ENCODE results near the gene PRKAA1.
"Not testable (repeated sequence)": the region's sequence is repeated elsewhere in the genome, so short reads cannot be mapped to it uniquely, and the experiment has no call there.

PRKAA1 gene

DNA sequence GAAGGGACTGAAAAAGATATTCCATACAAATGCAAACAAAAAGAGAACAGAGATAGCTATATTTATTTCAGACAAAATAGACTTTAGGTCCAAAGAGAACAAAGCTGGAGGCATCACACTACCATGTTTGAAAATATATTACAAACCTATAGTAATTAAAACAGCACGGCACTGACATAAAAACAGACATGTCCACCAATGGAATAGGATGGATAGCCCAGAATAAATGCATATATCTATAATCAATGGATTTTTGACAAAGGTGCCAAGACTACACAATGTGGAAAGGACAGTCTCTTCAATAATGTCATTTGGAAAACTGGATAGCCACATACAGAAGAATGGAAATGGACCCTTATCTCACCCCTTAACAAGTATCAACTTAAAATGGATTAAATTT lies 10.2 kb downstream of the PRKAA1 start:
- TF ChIP-seq POLR2A (IDR thresholded peaks at IDR 0.05; ENCODE audit: low read depth, low read length) (no peak), POLR2AphosphoS5 (IDR thresholded peaks at IDR 0.05; ENCODE audit: low read depth, low read length) (no peak), TAF1 (IDR thresholded peaks at IDR 0.05; ENCODE audit: borderline replicate concordance, low read depth, low read length) (no peak)
- DNase-seq (ENCODE audit: insufficient read length) (no peak), FAIRE-seq (no peak)

DNA sequence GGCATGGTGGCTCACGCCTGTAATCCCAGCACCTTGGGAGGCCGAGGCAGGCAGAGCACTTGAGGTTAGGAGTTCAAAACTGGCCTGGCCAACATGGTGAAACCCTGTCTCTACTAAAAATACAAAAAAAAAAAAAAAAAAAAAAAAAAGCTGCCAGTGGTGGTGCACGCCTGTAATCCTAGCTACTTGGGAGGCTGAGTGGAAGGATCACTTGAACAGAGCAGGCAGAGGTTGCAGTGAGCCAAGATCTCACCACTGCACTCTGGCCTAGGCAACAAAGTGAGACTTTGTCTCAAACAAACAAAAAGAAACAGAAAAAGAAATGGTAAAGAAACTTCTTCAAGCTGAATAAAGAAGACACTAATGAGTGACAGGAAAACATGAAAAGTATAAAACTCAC lies 11.5 kb downstream of the PRKAA1 start:
- DNase-seq (ENCODE audit: insufficient read length); FAIRE-seq: not testable (repeated sequence)

DNA sequence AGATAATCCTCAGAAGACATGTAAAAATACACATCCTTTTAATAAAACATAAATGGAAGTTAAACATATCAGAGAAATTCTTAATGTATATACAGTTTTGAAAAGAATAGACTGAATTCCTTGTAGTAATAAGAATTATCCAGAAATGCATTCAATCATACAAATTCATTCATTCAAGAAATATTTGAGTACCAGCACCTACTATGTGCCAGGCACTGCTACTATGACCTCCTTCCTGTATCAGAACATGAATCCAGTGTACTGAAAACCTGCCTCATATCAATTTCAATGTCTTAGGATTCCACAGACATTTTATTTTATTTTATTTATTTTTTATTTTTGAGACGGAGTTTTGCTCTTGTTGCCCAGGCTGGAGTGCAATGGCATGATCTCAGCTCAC lies 13.3 kb downstream of the PRKAA1 start:
- TF ChIP-seq POLR2AphosphoS5 (IDR thresholded peaks at IDR 0.05; ENCODE audit: low read depth, low read length) (no peak), POLR2A (IDR thresholded peaks at IDR 0.05; ENCODE audit: low read depth, low read length) (no peak), TAF1 (IDR thresholded peaks at IDR 0.05; ENCODE audit: borderline replicate concordance, low read depth, low read length) (no peak)
- FAIRE-seq (no peak), DNase-seq (ENCODE audit: insufficient read length) (no peak)

DNA sequence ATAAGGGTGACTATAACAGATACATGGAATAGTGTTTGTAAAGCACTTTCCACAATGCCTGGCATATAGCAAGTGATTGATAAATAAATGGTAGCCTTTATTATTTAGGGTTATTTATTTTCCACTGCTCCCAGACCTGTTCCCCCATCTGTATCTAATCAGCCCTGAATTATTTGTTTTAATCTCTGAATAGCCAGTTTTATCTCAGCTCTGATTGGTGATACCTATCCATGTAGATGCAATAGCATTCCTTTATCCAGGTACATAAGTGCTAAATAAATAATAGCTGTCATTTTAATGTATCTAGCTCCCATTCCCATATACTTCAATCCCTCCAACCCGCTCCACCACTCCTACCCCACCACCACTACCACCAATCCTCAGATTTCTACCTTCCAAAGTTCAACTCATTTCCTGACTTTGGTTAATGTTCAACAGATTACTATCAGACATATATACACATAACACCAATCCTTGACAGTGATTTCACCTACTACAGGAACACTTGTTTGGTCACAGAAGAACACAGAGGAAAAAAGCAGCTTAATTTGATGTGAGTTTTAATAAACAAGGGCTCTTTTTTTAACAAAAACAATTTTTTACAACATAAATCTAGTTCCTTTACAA lies 14.0 kb downstream of the PRKAA1 start:
- FAIRE-seq = no peak
- DNase-seq (ENCODE audit: insufficient read length) = no peak
- no peak for TF ChIP-seq POLR2AphosphoS5 (IDR thresholded peaks at IDR 0.05; ENCODE audit: low read depth, low read length)
- no peak for TF ChIP-seq TAF1 (IDR thresholded peaks at IDR 0.05; ENCODE audit: borderline replicate concordance, low read depth, low read length)
- no peak for TF ChIP-seq POLR2A (IDR thresholded peaks at IDR 0.05; ENCODE audit: low read depth, low read length)

DNA sequence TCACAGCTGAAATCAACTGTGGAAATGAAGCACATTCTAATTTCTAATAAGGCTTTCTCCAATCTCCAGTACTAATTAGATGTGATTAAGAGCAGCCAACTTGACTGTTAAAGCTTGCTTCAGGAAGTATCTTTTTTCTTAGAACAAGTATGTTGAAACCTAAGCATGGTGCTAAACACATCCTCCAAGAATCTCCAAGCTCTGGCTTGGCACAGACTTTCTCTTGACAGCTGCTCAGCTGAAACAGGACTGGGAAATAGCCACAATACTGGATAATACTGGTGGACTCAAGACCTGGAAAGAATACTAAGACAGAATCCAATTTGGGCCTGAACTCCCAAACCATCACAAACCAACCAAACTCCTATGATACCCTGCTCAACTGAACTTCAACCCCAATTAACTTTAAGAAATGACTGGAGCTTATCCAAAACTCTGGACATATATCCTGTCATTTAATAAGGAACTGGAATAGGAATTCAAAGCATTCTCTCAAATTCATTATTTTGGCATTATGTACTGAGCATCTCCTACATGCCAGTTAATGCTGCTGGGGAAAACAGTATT lies 16.2 kb downstream of the PRKAA1 start:
- no peak for TF ChIP-seq POLR2AphosphoS5 (IDR thresholded peaks at IDR 0.05; ENCODE audit: low read depth, low read length)
- TF ChIP-seq POLR2A (IDR thresholded peaks at IDR 0.05; ENCODE audit: low read depth, low read length) = no peak
- no peak for TF ChIP-seq TAF1 (IDR thresholded peaks at IDR 0.05; ENCODE audit: borderline replicate concordance, low read depth, low read length)
- FAIRE-seq = no peak

DNA sequence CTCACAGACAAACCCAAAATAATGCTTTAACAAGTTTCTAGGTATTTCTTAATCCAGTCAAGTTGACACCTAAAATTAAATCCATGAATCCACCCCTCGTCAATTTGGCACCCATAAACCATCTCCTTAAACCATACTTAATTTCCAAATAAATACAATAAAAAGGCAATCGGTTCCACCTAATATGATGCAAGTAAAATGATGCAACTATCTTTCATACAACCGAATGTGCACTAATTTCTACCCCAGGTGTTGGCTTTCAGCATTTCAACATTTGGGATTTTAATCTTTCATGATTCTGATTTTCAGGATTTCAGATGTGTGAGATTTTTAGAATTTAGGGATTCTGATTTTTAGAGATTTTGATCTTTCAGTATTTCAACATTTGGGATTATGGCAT lies 17.3 kb downstream of the PRKAA1 start:
- FAIRE-seq = no peak
- TF ChIP-seq TAF1 (IDR thresholded peaks at IDR 0.05; ENCODE audit: borderline replicate concordance, low read depth, low read length) = no peak
- no peak for TF ChIP-seq POLR2A (IDR thresholded peaks at IDR 0.05; ENCODE audit: low read depth, low read length)
- TF ChIP-seq POLR2AphosphoS5 (IDR thresholded peaks at IDR 0.05; ENCODE audit: low read depth, low read length) = no peak
- no peak for DNase-seq (ENCODE audit: insufficient read length)

More for the DNA sequence above, 16.2 kb downstream of the PRKAA1 start:
- DNase-seq (ENCODE audit: insufficient read length) = no peak

DNA sequence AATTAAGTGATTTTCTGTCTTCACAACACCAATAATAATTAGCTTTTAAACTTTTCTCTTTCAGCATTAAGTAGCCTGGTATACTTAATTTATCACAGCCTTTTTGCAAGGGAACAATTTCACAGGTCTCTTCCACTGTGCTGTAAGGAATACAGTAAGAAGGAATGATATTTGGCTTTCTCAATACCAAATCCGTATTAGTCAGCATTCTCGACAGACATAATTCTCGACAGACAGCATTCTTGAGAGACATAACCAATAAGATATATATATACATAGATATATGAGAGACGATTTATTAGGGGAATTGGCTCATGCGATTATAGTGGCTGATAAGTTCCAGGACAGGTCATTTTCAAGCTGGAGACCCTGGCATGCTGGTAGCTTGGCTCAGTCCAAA lies 18.0 kb downstream of the PRKAA1 start:
- FAIRE-seq = no peak
- no peak for TF ChIP-seq POLR2AphosphoS5 (IDR thresholded peaks at IDR 0.05; ENCODE audit: low read depth, low read length)
- DNase-seq (ENCODE audit: insufficient read length) = no peak

DNA sequence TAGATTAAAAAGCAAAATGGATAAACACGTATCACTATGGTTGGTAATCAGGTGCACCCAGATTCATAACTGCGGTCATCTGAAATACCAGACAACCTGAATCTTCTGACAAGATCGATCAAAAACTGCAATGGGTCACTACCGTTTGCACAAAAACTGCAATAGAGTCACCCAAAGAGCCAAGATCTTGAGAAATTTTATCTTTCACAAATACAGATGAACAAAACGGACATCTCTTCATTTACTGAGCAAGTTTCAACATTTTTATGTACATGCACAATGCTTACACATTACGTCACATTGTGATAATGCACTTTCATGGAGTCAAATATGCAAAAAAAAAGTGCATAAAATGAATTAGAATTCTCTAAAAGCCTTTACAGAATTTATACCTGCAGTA lies 18.6 kb downstream of the PRKAA1 start:
- no peak for DNase-seq (ENCODE audit: insufficient read length)
- no peak for TF ChIP-seq TAF1 (IDR thresholded peaks at IDR 0.05; ENCODE audit: borderline replicate concordance, low read depth, low read length)
- TF ChIP-seq POLR2AphosphoS5 (IDR thresholded peaks at IDR 0.05; ENCODE audit: low read depth, low read length) = no peak
- TF ChIP-seq POLR2A (IDR thresholded peaks at IDR 0.05; ENCODE audit: low read depth, low read length) = no peak
- no peak for FAIRE-seq

DNA sequence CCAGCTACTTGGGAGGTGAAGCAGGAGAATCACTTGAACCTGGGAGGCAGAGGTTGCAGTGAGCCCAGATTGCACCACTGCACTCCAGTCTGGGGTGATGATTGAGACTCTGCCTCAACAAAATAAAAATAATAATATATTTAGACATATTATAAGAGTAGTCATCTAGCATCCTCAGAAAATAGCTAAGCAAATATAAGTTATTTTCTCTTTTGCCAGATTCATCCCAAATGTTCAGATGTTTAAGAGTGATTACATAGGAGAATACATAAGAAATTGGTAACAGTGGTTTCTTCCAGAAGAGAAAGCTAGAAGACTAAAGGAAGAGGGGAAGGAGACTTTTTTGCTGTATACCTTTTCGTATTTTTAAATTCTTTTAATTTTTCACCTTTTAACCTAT lies 20.0 kb downstream of the PRKAA1 start:
- FAIRE-seq = no peak
- DNase-seq (ENCODE audit: insufficient read length) = no peak
- TF ChIP-seq POLR2AphosphoS5 (IDR thresholded peaks at IDR 0.05; ENCODE audit: low read depth, low read length) (no peak), POLR2A (IDR thresholded peaks at IDR 0.05; ENCODE audit: low read depth, low read length) (no peak), TAF1 (IDR thresholded peaks at IDR 0.05; ENCODE audit: borderline replicate concordance, low read depth, low read length) (no peak)

DNA sequence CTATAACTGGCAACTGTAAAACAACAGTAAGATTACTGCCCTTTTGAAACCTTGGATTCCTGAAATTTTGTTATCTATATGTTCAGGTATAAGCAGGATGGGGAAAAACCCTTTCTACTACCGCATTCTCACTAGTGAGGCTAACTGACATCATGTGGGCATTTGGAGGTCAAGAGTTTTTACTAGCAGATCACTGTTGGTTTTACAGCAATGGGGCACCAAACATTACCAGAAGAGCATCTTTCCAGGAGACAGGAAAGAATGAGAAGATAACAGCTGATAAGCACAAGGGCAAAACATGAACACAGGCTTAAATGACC lies 21.6 kb downstream of the PRKAA1 start:
- TF ChIP-seq POLR2A (IDR thresholded peaks at IDR 0.05; ENCODE audit: low read depth, low read length) (no peak), TAF1 (IDR thresholded peaks at IDR 0.05; ENCODE audit: borderline replicate concordance, low read depth, low read length) (no peak), POLR2AphosphoS5 (IDR thresholded peaks at IDR 0.05; ENCODE audit: low read depth, low read length) (no peak)
- DNase-seq (ENCODE audit: insufficient read length) (no peak), FAIRE-seq (no peak)

DNA sequence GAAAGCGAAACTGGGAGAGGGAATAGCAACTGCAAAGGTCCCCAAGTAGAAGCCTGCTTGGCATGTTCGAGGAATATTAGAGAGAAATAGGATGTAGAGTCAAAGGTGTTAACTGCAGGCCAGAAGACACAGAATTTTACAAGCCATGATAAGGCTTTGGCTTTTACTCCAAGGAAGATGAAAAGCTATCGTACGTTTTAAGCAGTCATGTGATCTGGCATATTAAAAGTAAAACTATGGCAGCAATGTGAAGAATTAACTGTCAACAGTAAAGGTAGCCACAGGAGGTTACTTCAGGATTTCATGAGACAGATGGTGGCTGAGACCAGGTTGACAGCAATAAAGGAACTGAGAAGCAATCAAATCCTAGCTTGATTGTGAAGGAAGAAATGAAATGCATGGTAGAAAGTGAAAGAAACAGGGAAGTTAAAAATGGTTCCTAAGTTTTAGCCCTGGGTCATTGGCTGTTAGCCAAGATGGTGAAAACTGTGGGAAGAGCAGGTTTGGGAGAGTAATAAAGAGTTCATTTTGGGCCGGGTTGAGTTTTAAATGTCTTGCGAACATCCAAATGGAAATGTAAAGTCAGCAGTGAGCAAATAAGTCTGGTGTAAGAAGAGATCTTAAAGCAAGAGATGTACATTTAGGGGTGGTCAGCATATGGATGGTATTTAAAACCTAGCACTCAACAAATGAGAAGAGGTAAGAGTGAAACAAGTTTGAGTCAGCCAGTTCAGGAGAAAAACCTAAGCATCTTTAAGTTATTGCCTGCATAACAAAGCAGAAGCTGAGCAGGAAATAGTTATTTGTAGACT lies 22.1 kb downstream of the PRKAA1 start:
- TF ChIP-seq TAF1 (IDR thresholded peaks at IDR 0.05; ENCODE audit: borderline replicate concordance, low read depth, low read length) = no peak
- no peak for TF ChIP-seq POLR2AphosphoS5 (IDR thresholded peaks at IDR 0.05; ENCODE audit: low read depth, low read length)
- TF ChIP-seq POLR2A (IDR thresholded peaks at IDR 0.05; ENCODE audit: low read depth, low read length) = no peak
- no peak for DNase-seq (ENCODE audit: insufficient read length)
- no peak for FAIRE-seq

DNA sequence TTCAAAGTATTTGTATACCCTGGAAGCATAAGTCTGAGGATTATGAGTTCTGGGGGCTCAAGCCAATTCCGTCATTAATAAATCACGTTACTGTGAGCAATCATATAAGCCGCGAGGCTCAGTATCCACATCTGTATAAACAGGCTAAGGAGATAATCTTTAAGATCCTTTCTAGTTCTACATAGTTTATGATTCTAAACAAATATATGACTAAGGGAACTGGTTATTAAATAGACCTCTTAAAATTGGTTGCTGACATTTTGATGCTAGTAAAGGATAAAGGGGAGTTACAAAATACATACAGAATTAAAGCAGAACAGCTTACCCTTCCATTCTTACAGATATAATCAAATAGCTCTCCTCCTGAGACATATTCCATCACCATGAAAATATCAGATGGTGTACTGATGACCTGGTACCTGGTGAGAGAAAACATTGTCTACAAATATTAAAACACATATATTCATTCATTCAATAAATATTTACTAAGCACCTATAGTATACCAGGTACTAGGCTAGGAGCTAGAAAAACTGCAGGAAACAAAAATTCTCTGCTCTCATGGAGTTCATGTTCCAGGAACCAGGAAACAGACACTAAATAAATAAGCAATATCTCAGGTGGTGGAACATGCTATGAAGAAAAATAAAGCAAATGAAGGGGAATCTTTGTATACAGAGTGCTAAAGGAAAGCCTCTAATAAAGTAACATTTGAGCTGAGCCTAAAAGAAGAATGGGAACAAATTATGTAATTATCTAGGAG lies 22.9 kb downstream of the PRKAA1 start:
- FAIRE-seq = no peak
- TF ChIP-seq TAF1 (IDR thresholded peaks at IDR 0.05; ENCODE audit: borderline replicate concordance, low read depth, low read length) (no peak), POLR2AphosphoS5 (IDR thresholded peaks at IDR 0.05; ENCODE audit: low read depth, low read length) (no peak), POLR2A (IDR thresholded peaks at IDR 0.05; ENCODE audit: low read depth, low read length) (no peak)
- no peak for DNase-seq (ENCODE audit: insufficient read length)

Data from GM12892 (cell line).